Esophagus squamous epithelium (tissue), 4 donors: ENCODE data around the gene UGT1A5.

Experiments used
- CTCF ChIP-seq, 6 experiments: fragments of 450-650 bp in 4 of 6; fragments of 200-600 bp in 2 of 6; sonication (generic) in 2 of 6; IDR thresholded peaks; one replicate each; pipeline ENCODE4 v1.5.1; 2016 to 2019; ENCODE audit warnings: antibody characterized with exemption in 6 of 6, mild to moderate bottlenecking in 4 of 6, moderate library complexity in 4 of 6
- POLR2A ChIP-seq, 4 donors: fragments of 450-650 bp; IDR thresholded peaks; one replicate each; pipeline ENCODE4 v1.6.1; 2017; ENCODE audit warnings: antibody characterized with exemption in 4 of 4, mild to moderate bottlenecking in 4 of 4, moderate library complexity in 3 of 4

- TF ChIP-seq CTCF (IDR thresholded peaks at IDR 0.05) (no peak), POLR2A (IDR thresholded peaks at IDR 0.05) (no peak)
Measured at GRCh38 chr2:233746475-233747282, 34.0 kb downstream of the UGT1A5 start.
